HCT116 (cell line): ENCODE results near the gene MTA1. TPM values are rescaled to one million over a fixed set of nuclear protein-coding genes. Genes with fewer than 3 reads are reported as not detected.

Experiments used
- ATAC-seq: fragments of 200-7000 bp; cut with Tn5 transposase; 2 replicates; pipeline ENCODE4 v1.9.1; 2020; ENCODE audit warnings: mild to moderate bottlenecking, moderate library complexity
- BruUV-seq: library from RNA; stranded (reverse); fragments of 400-500 nt; replicated peaks from 2 replicates; lab custom pipeline; 2021; lab: Mats Ljungman, UMichigan
- CTCF ChIA-PET: fragments of 300-600 bp; sonication (Branson Sonifier 250); formaldehyde crosslinking; loops from one replicate; lab custom pipeline; 2021; ENCODE audit warnings: antibody characterized with exemption; lab: Charles Lee
- POLR2A ChIA-PET: fragments of 300-600, 350-600 bp; sonication (Branson Sonifier 250); formaldehyde crosslinking; loops from one replicate; lab custom pipeline; 2021; ENCODE audit warnings: antibody characterized with exemption; lab: Charles Lee
- RAD21 ChIA-PET, 2 experiments: fragments of 300-600 bp; sonication (Branson Sonifier 250); formaldehyde crosslinking; loops; one replicate each; lab custom pipeline; 2023; ENCODE audit warnings: low total read pairs in 2 of 2; ENCODE audit not compliant: uncharacterized antibody in 2 of 2, unreplicated experiment in 2 of 2, low non-redundant PET in 1 of 2; lab: Charles Lee
- DNase-seq: peaks from one replicate; pipeline ENCODE4 v3.0.0-alpha.2; 2010; ENCODE audit warnings: low read depth, low spot score
- H2AFZ ChIP-seq: fragments of 200-600 bp; shearing (Covaris generic), sonication (generic); 2 replicates; pipeline ENCODE4 v1.6.1; 2017; ENCODE audit warnings: low read depth, mixed run types, mixed read lengths, antibody characterized with exemption, low read length; ENCODE audit not compliant: poor library complexity, severe bottlenecking
- H3K27ac ChIP-seq: 2 replicates; pipeline ENCODE4 v1.5.1; 2012; ENCODE audit warnings: low read depth, low read length
- H3K27me3 ChIP-seq: fragments of 200-600 bp; sonication (generic); 2 replicates; pipeline ENCODE4 v1.6.1; 2016; ENCODE audit warnings: mixed run types, low read length, mixed read lengths; ENCODE audit not compliant: insufficient read depth
- H3K36me3 ChIP-seq, 2 experiments: fragments of 200-500 bp in 1 of 2; fragments of 200-600 bp in 1 of 2; sonication (Bioruptor generic) in 1 of 2; sonication (generic) in 1 of 2; 2 replicates each; pipeline versions ENCODE4 v1.5.1 to v1.6.1; 2014 to 2016; ENCODE audit warnings: low read length in 2 of 2, inconsistent platforms in 1 of 2, mixed read lengths in 1 of 2, mixed run types in 1 of 2; ENCODE audit not compliant: insufficient read depth in 2 of 2, control insufficient read depth in 1 of 2
- H3K4me1 ChIP-seq, 2 experiments: fragments of 200-600 bp in 1 of 2; sonication (generic) in 1 of 2; 2 replicates each; pipeline versions ENCODE4 v1.5.1 to v1.6.1; 2012 to 2017; ENCODE audit warnings: low read length in 2 of 2, inconsistent platforms in 1 of 2, mild to moderate bottlenecking in 1 of 2, mixed read lengths in 1 of 2, mixed run types in 1 of 2, moderate library complexity in 1 of 2; ENCODE audit not compliant: insufficient read depth in 2 of 2, control insufficient read depth in 1 of 2
- H3K4me2 ChIP-seq: fragments of 200-600 bp; sonication (generic); 2 replicates; pipeline ENCODE4 v1.6.1; 2017; ENCODE audit warnings: mixed run types, low read length, mixed read lengths
- H3K4me3 ChIP-seq, 2 experiments: fragments of 200-600 bp in 1 of 2; sonication (generic) in 1 of 2; replicated peaks in 1 of 2; 2 replicates each; pipeline ENCODE4 v1.5.1; 2011 to 2016; ENCODE audit warnings: low read length in 2 of 2, control low read depth in 1 of 2, low read depth in 1 of 2, mild to moderate bottlenecking in 1 of 2, mixed read lengths in 1 of 2, mixed run types in 1 of 2
- H3K79me2 ChIP-seq: fragments of 200-600 bp; sonication (generic); 2 replicates; pipeline ENCODE4 v1.6.1; 2017; ENCODE audit warnings: mild to moderate bottlenecking, mixed run types, low read length, moderate library complexity, mixed read lengths; ENCODE audit not compliant: insufficient read depth
- H3K9ac ChIP-seq: fragments of 200-600 bp; sonication (generic); 2 replicates; pipeline ENCODE4 v1.6.1; 2016; ENCODE audit warnings: low read length, mixed read lengths
- H3K9me2 ChIP-seq: fragments of 200-600 bp; sonication (generic), shearing (Covaris generic); 2 replicates; pipeline ENCODE4 v1.6.1; 2017; ENCODE audit warnings: mixed run types, mild to moderate bottlenecking, moderate library complexity; ENCODE audit not compliant: insufficient read depth
- H3K9me3 ChIP-seq, 2 experiments: fragments of 200-500 bp in 1 of 2; fragments of 200-600 bp in 1 of 2; sonication (Bioruptor generic) in 1 of 2; sonication (generic) in 1 of 2; 2 replicates each; pipeline ENCODE4 v1.6.1; 2014 to 2017; ENCODE audit warnings: low read length in 2 of 2, mixed read lengths in 2 of 2, inconsistent platforms in 1 of 2, low read depth in 1 of 2, mild to moderate bottlenecking in 1 of 2, mixed run types in 1 of 2, moderate library complexity in 1 of 2; ENCODE audit not compliant: control insufficient read depth in 1 of 2, insufficient read depth in 1 of 2
- H4K20me1 ChIP-seq: fragments of 200-600 bp; sonication (generic), shearing (Covaris generic); 2 replicates; pipeline ENCODE4 v1.6.1; 2017; ENCODE audit warnings: mixed run types, mild to moderate bottlenecking, moderate library complexity; ENCODE audit not compliant: insufficient read depth
- CEBPB ChIP-seq: IDR thresholded peaks from 2 replicates; pipeline ENCODE4 v1.6.1; 2012; ENCODE audit warnings: low read depth
- CTCF ChIP-seq, 3 experiments: fragments of 200-600 bp in 1 of 3; sonication (generic) in 1 of 3; IDR thresholded peaks in 2 of 3; conservative IDR thresholded peaks in 1 of 3; 2 replicates each; pipeline ENCODE4 v1.5.1; 2012 to 2017; ENCODE audit warnings: low read depth in 2 of 3, low read length in 2 of 3, antibody characterized with exemption in 1 of 3, borderline replicate concordance in 1 of 3, control low read depth in 1 of 3, mild to moderate bottlenecking in 1 of 3, mixed read lengths in 1 of 3, mixed run types in 1 of 3, moderate library complexity in 1 of 3; ENCODE audit not compliant: insufficient read depth in 1 of 3
- EGR1 ChIP-seq: IDR thresholded peaks from 2 replicates; pipeline ENCODE4 v1.6.1; 2012; ENCODE audit warnings: low read depth
- EZH2 ChIP-seq: fragments of 200-600 bp; sonication (generic); IDR thresholded peaks from 2 replicates; pipeline ENCODE4 v1.6.1; 2017; ENCODE audit warnings: antibody characterized with exemption, mixed run types
- POLR2A ChIP-seq: IDR thresholded peaks from 2 replicates; pipeline ENCODE4 v1.7.0; 2011; ENCODE audit warnings: borderline replicate concordance; ENCODE audit not compliant: insufficient read depth, insufficient read length; ENCODE audit errors: extremely low read depth
- REST ChIP-seq: IDR thresholded peaks from 2 replicates; pipeline ENCODE4 v1.6.1; 2012; ENCODE audit warnings: low read depth
- SIN3A ChIP-seq: IDR thresholded peaks from 2 replicates; pipeline ENCODE4 v1.6.1; 2012; ENCODE audit warnings: low read depth
- SRF ChIP-seq: IDR thresholded peaks from 2 replicates; pipeline ENCODE4 v1.6.1; 2012; ENCODE audit warnings: low read depth
- TCF7L2 ChIP-seq: IDR thresholded peaks from 2 replicates; pipeline ENCODE4 v1.7.0; 2011; ENCODE audit warnings: borderline replicate concordance, inconsistent platforms; ENCODE audit not compliant: insufficient read depth, insufficient read length; ENCODE audit errors: extremely low read depth
- ZFX ChIP-seq: fragments of 450-650 bp; IDR thresholded peaks from 2 replicates; pipeline ENCODE4 v1.6.1; 2017
- ZNF274 ChIP-seq: fragments of 200-500 bp; sonication (Bioruptor generic); IDR thresholded peaks from 2 replicates; pipeline ENCODE4 v1.6.1; 2014; ENCODE audit warnings: mild to moderate bottlenecking, low read depth, low read length, inconsistent platforms
- intact Hi-C: fragments of 100-400 bp; cut with micrococcal nuclease; formaldehyde crosslinking; loops from 2 replicates; pipeline ENCODE4 v1.10.0; 2022
- total RNA-seq: library from RNA; stranded (reverse); gene quantifications from one replicate; pipeline ENCODE4 v1.2.1, GENCODE V29; 2021; ENCODE audit not compliant: unreplicated experiment

Gene MTA1
- total RNA-seq, 1 experiment from 2014 or later = 229 TPM

GRCh38 chr14:105466531-105467248 lies 47.1 kb downstream of the MTA1 start:
- H4K20me1 ChIP-seq = no peaks in the 10 kb centered on the region
- H3K4me1 ChIP-seq = peaks cover 13 to 20% of the 10 kb centered on the region in 2 experiments
- no peak overlapping the region for H3K4me2 ChIP-seq
- H3K4me3 ChIP-seq = no peak overlapping the region
- peaks cover 14 to 15% of the 10 kb centered on the region in 2 experiments; a peak in 3 of 4 replicates for H3K36me3 ChIP-seq
- no peak overlapping the region for H3K27ac ChIP-seq
- no peaks in the 10 kb centered on the region for H3K79me2 ChIP-seq
- ATAC-seq (no peak), DNase-seq (no peak)
- H3K27me3 ChIP-seq = no peaks in the 10 kb centered on the region
- H2AFZ ChIP-seq = no peak overlapping the region
- RAD21 ChIA-PET = no interaction called here
- TF ChIP-seq REST (no peak), ZFX (no peak), POLR2A (no peak), CEBPB (no peak), TCF7L2 (no peak), CTCF (IDR thresholded peaks at IDR 0.05 in 2 of 3, conservative IDR thresholded peaks at IDR 0.05 in 1 of 3; ENCODE audit: borderline replicate concordance in 1 of 3, insufficient read depth in 1 of 3, low read depth in 2 of 3, low read length in 2 of 3) (no peak), ZNF274 (no peak), SIN3A (no peak), EZH2 (no peak), SRF (no peak), EGR1 (no peak)
- BruUV-seq = no TSS peak
- H3K9ac ChIP-seq = no peak overlapping the region
- CTCF ChIA-PET = interaction anchor here (1.5 kb wide), 1 partner anchor 14 kb away, joined by 5 read pairs; no protein-coding TSS in a partner anchor
- intact Hi-C loops = no loop called here
- H3K9me2 ChIP-seq = no peaks in the 10 kb centered on the region
- POLR2A ChIA-PET = no interaction called here
- H3K9me3 ChIP-seq = no peaks in the 10 kb centered on the region
